ENCODE data around the gene PARVG.

Gene PARVG

GRCh38 chr22:44154436-44154942 lies 26.2 kb upstream of the PARVG start:
- no peak for DNase-seq

- no peak for DNase-seq
Observed at GRCh38 chr22:44155115-44155514, 25.6 kb upstream of the PARVG start.

- no peak for DNase-seq
Observed at GRCh38 chr22:44157916-44158618, 22.7 kb upstream of the PARVG start.

GRCh38 chr22:44158816-44159215 lies 21.9 kb upstream of the PARVG start:
- peak in 1 of 56 donors; percentile 8 for DNase-seq

- DNase-seq, result no peak
Observed at GRCh38 chr22:44159221-44159620, 21.5 kb upstream of the PARVG start.

- DNase-seq, result no peak
Observed at GRCh38 chr22:44159811-44160210, 20.9 kb upstream of the PARVG start.

- DNase-seq, result no peak
Observed at GRCh38 chr22:44160421-44160820, 20.3 kb upstream of the PARVG start.

GRCh38 chr22:44161673-44162072 lies 19.1 kb upstream of the PARVG start:
- DNase-seq, result no peak

- DNase-seq, result no peak
Observed at GRCh38 chr22:44162960-44163359, 17.8 kb upstream of the PARVG start.

GRCh38 chr22:44163536-44163935 lies 17.2 kb upstream of the PARVG start:
- no peak for DNase-seq

GRCh38 chr22:44164031-44164430 lies 16.7 kb upstream of the PARVG start:
- DNase-seq, result peak in 1 of 56 donors; percentile 31

GRCh38 chr22:44165286-44165874 lies 15.3 kb upstream of the PARVG start:
- DNase-seq, result no peak

- no peak for DNase-seq
Observed at GRCh38 chr22:44166498-44167276, 14.0 kb upstream of the PARVG start.

GRCh38 chr22:44167501-44167900 lies 13.2 kb upstream of the PARVG start:
- no peak for DNase-seq

GRCh38 chr22:44168206-44168605 lies 12.5 kb upstream of the PARVG start:
- no peak for DNase-seq

GRCh38 chr22:44170470-44170869 lies 10.3 kb upstream of the PARVG start:
- DNase-seq, result no peak

- DNase-seq, result no peak
Observed at GRCh38 chr22:44171561-44171960, 9.2 kb upstream of the PARVG start.

GRCh38 chr22:44172370-44173108 lies 8.2 kb upstream of the PARVG start:
- DNase-seq, result peak in 29 of 56 donors; percentile 1 to 60 (median 25)

- DNase-seq, result no peak
Observed at GRCh38 chr22:44173154-44173553, 7.6 kb upstream of the PARVG start.

GRCh38 chr22:44175676-44176075 lies 5.0 kb upstream of the PARVG start:
- DNase-seq, result no peak

- no peak for DNase-seq
Observed at GRCh38 chr22:44179196-44179988, 1.3 kb upstream of the PARVG start.

Measured in amygdala (tissue), 56 donors.